GM19395 (cell line): Measurements from ENCODE around the gene SDF4.
A peak's percentile ranks its signal among the peaks of the same experiment; 100 is the strongest.

Experiments used
- ATAC-seq: cut with Tn5 transposase; IDR thresholded peaks from one replicate; pipeline ENCODE4 v1.9.1; 2021; ENCODE audit warnings: mild to moderate bottlenecking, moderate library complexity; ENCODE audit not compliant: unreplicated experiment

Gene SDF4

GRCh38 chr1:1231400-1232207 is at the start of gene SDF4:
SDF4 (minus strand) TSS chr1:1232001; CDS start chr1:1228772, 3,229 bp downstream.
- peak; percentile 84 for ATAC-seq

GRCh38 chr1:1280782-1281481 is 49.1 kb upstream of the SDF4 start:
- ATAC-seq, result no peak

- no peak for ATAC-seq
Measured at GRCh38 chr1:1279028-1279427, 47.2 kb upstream of the SDF4 start.

- no peak for ATAC-seq
Measured at GRCh38 chr1:1278620-1279019, 46.8 kb upstream of the SDF4 start.

GRCh38 chr1:1275836-1276235 is 44.0 kb upstream of the SDF4 start:
- ATAC-seq, result no peak

- no peak for ATAC-seq
Measured at GRCh38 chr1:1274931-1275431, 43.2 kb upstream of the SDF4 start.

GRCh38 chr1:1274299-1274930 is 42.6 kb upstream of the SDF4 start:
- ATAC-seq, result peak; percentile 31

GRCh38 chr1:1273512-1274298 is 41.9 kb upstream of the SDF4 start, which contains the start of gene UBE2J2:
UBE2J2 (minus strand) TSS chr1:1273854; CDS start chr1:1267992, 5,862 bp downstream.
- ATAC-seq, result peak; percentile 68

- ATAC-seq, result peak; percentile 19
Measured at GRCh38 chr1:1273209-1273511, 41.4 kb upstream of the SDF4 start.

GRCh38 chr1:1272341-1273208 is 40.8 kb upstream of the SDF4 start:
- ATAC-seq, result peak; percentile 19

GRCh38 chr1:1270813-1271212 is 39.0 kb upstream of the SDF4 start:
- ATAC-seq, result no peak

GRCh38 chr1:1268284-1268682 is 36.5 kb upstream of the SDF4 start:
- no peak for ATAC-seq

- no peak for ATAC-seq
Measured at GRCh38 chr1:1267488-1268283, 35.9 kb upstream of the SDF4 start.

GRCh38 chr1:1264868-1265272 is 33.1 kb upstream of the SDF4 start:
- ATAC-seq, result no peak

GRCh38 chr1:1264026-1264425 is 32.2 kb upstream of the SDF4 start:
- ATAC-seq, result no peak

GRCh38 chr1:1262758-1263157 is 31.0 kb upstream of the SDF4 start:
- no peak for ATAC-seq

GRCh38 chr1:1262071-1262470 is 30.3 kb upstream of the SDF4 start:
- no peak for ATAC-seq

GRCh38 chr1:1260843-1261560 is 29.2 kb upstream of the SDF4 start:
- no peak for ATAC-seq
